GM12891 (cell line): ENCODE data around the gene POU2F1.

Source experiments
- DNase-seq: peaks from one replicate; pipeline ENCODE4 v3.0.0; 2011; ENCODE audit warnings: low spot score; ENCODE audit not compliant: insufficient read length
- FAIRE-seq: peaks from 2 replicates; lab custom pipeline; 2011; peaks lifted over from hg19 to GRCh38; lab: Jason Lieb, UNC
- PAX5 ChIP-seq: IDR thresholded peaks from 2 replicates; pipeline ENCODE4 v1.6.1; 2011; ENCODE audit warnings: low read length, moderate library complexity, mild to moderate bottlenecking; ENCODE audit not compliant: insufficient read depth, severe bottlenecking
- POLR2A ChIP-seq: IDR thresholded peaks from 2 replicates; pipeline ENCODE4 v1.6.1; 2011; ENCODE audit warnings: low read depth, low read length, control low read depth
- POLR2AphosphoS5 ChIP-seq: IDR thresholded peaks from 2 replicates; pipeline ENCODE4 v1.6.1; 2011; ENCODE audit warnings: low read depth, low read length, control low read depth
- POU2F2 ChIP-seq: IDR thresholded peaks from 2 replicates; pipeline ENCODE4 v1.6.1; 2011; ENCODE audit warnings: low read depth, mild to moderate bottlenecking, control low read depth, low read length, moderate library complexity
- SPI1 ChIP-seq: IDR thresholded peaks from 2 replicates; pipeline ENCODE4 v1.6.1; 2011; ENCODE audit warnings: low read depth, low read length, control low read depth
- TAF1 ChIP-seq: IDR thresholded peaks from 2 replicates; pipeline ENCODE4 v1.6.1; 2011; ENCODE audit warnings: low read depth, low read length, control low read depth

The POU2F1 gene

GRCh38 chr1:167442142-167442848 is 221.6 kb downstream of the POU2F1 start:
- TF ChIP-seq POU2F2 (no peak), TAF1 (no peak), POLR2A (no peak), POLR2AphosphoS5 (no peak), PAX5 (no peak), SPI1 (no peak)
- DNase-seq (peak; percentile 86), FAIRE-seq (peak; percentile 89)

DNA sequence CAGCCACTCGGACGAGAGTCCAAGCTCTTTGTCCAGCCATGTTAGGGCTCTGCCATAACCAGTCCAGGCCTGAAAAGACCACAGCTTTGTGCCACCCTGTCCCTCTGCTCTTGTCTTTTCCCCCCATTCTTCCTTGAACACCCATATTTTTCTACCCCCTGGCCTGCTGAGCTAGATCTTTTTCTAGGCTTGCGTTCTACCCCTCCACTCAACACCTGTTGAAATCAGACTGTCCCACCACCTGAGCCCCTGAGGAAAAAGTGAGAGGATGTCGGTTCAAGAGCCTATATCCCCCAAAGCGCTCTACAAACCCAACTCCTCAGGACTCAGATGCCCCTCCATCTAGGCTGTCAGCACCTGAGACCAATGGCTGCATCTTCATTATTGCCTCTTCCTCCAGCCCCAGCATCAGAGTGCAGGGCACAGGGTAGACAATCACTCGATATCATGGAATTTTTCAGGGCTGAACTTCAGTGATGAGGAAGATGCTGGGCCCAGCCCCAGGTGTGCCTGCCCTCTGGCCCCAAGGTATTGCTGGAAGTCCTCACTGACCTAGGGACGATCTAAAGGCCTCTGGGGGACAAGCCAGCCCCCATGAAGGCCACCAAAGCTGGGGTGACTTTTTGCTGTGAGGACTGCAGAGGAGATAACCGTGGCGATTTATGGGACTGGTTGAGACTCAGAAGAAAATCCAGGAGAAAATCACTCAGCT is 222.3 kb downstream of the POU2F1 start:
- FAIRE-seq: no peak
- TF ChIP-seq PAX5 (no peak), TAF1 (no peak), POLR2A (no peak), SPI1 (no peak), POLR2AphosphoS5 (no peak), POU2F2 (no peak)

DNA sequence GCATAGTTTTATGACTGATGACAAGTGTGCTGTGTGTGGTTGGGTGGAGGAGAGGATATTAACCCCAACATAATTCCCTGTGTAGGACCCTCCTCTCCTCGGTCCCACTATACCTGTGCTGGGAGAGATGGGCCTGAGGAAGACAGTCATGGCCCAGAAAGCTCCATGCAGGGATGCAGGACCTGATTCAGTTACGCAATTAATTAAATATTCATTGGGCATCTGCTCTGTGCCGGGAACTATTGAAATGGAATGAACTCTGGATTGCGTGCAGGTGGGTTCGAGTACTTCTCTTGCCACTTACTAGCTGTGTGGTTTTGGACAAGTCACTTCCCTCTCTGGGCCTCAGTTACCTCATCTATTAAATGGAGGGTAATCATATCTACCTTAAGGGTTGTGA is 223.1 kb downstream of the POU2F1 start:
- TF ChIP-seq POLR2A (no peak), POLR2AphosphoS5 (no peak), SPI1 (no peak), PAX5 (no peak), TAF1 (no peak), POU2F2 (no peak)
- DNase-seq (no peak), FAIRE-seq (no peak)

More for the DNA sequence above, 222.3 kb downstream of the POU2F1 start:
- no peak for DNase-seq

DNA sequence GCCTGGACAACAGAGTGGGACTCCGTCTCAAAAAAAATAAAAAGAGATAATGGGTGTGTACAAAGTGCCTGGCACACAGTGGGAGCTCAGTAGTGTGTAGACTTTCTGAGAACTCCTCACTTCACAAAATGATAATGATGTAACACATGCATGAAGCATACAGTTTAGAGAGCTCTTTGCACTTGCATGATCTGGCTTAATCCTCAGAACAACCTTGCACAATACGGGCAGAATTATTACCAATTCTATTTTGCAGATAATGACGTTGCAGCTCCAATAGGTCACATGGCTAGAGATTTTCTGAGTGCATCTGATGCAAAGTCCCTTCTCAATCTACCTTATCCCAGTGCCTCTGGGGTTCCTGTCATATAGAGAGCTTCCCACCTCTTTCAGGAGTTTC is 226.3 kb downstream of the POU2F1 start:
- TF ChIP-seq SPI1 (no peak), POU2F2 (no peak), POLR2AphosphoS5 (no peak), PAX5 (no peak), POLR2A (no peak), TAF1 (no peak)
- FAIRE-seq (no peak), DNase-seq (no peak)

DNA sequence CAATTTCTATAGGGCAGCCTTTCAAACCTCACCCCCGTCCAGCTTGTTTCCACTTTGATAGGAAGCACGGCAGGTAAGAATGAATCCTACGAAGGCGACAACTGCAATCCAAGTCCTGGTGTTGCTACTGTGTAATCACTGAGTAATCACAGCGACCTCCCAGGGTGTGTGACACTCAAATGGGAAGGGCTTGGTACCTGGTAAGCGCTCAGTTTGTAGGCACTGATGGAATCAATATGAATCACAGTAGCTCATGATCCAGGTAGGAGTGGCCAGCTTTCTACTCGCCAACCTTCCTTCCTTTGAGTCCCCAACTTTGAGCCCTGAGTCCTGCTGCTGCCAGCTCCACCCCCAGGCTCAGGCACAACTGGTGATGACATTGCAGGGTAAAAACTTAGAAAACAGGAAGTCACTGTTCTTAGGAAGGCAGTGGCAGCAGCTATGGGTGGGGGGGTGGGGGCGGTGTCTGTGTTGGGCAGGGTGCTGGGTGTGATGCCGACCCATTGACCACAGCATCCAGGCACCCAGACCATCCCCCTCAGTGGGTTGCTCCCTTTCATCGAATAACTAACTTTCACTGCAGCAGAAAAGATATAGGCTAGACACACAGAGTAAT is 226.9 kb downstream of the POU2F1 start:
- peak; percentile 78 for TF ChIP-seq SPI1
- TF ChIP-seq POLR2AphosphoS5: no peak
- TF ChIP-seq POU2F2: no peak
- TF ChIP-seq POLR2A: no peak
- no peak for TF ChIP-seq TAF1
- no peak for DNase-seq
- FAIRE-seq: peak; percentile 47

- TF ChIP-seq POU2F2 (no peak), POLR2AphosphoS5 (no peak), POLR2A (no peak), TAF1 (no peak), PAX5 (no peak), SPI1 (no peak)
- FAIRE-seq (no peak), DNase-seq (no peak)
Observed at GRCh38 chr1:167450843-167451242, 230.2 kb downstream of the POU2F1 start.

GRCh38 chr1:167452483-167452882 is 231.8 kb downstream of the POU2F1 start:
- 0 out of 2 replicates have a peak, but pooled peaks have one; percentile 14 for TF ChIP-seq SPI1
- no peak for TF ChIP-seq POLR2A
- TF ChIP-seq TAF1: no peak
- FAIRE-seq (peak; percentile 28), DNase-seq (no peak)

DNA sequence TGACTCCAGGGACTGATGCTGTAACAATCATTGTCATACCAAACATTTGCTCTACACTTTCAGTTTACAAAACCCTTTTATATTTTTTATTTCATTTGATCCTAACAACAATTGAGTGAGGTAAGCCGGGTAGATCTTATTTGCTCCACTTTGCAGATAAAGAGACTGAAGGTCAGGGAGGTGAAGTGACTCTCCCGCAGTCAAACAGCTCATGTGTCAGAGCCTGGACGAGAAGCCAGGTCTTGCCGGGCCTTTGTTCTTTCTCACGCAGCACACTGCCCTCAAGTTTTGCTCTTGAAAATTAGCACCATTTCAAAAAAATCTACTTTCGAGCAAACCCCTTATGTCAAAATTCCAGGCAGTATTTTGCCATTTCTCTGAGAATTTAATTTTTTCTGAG is 232.4 kb downstream of the POU2F1 start:
- DNase-seq: no peak
- no peak for FAIRE-seq
- TF ChIP-seq POU2F2 (no peak), TAF1 (no peak), PAX5 (no peak), POLR2A (no peak), SPI1 (no peak), POLR2AphosphoS5 (no peak)

DNA sequence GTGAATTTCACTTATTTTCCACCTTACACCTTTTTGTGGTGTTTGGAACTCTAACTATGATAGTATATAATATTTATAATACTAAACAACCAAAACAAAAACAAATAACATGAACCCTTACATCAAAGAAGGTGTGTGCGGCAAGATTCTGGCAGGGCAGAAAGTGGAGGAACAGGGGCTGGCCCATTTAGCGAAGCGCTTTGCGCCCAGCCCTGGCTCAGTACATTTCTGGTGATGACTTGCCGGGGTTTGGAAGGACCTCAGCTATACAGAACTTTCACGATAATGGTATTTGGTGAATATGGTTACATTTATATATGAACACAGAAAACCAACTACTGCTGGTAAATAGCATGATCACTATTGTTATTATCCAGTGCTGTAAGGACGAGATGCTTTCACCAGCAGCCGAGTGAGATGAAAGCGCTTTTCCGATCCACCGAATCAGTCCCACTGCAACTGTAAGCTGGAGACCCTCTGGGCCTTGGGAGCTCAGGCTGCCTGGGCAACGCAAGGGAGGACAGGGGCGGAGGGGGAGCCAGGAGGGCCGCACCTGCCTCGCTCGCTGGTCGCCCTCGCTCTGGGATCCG is 233.7 kb downstream of the POU2F1 start:
- DNase-seq (no peak), FAIRE-seq (no peak)
- TF ChIP-seq POLR2A (no peak), POU2F2 (no peak), TAF1 (no peak), POLR2AphosphoS5 (no peak), SPI1 (no peak), PAX5 (no peak)
